Glutamatergic neuron (in vitro differentiated cells): ENCODE data around the gene CT47C1. TPM values are rescaled to one million over a fixed set of nuclear protein-coding genes. Genes with fewer than 3 reads are reported as not detected.

Experiments
- DNase-seq: peaks from one replicate; pipeline ENCODE4 v3.0.0; 2022
- H3K27ac Mint-ChIP-seq: one replicate; pipeline ENCODE4 v1.8.0; 2020; ENCODE audit warnings: mild to moderate bottlenecking, mixed read lengths, inconsistent platforms; ENCODE audit not compliant: unreplicated experiment
- H3K27me3 Mint-ChIP-seq: one replicate; pipeline ENCODE4 v1.8.0; 2020; ENCODE audit warnings: mild to moderate bottlenecking, moderate library complexity, mixed read lengths, inconsistent platforms; ENCODE audit not compliant: unreplicated experiment
- H3K36me3 Mint-ChIP-seq: one replicate; pipeline ENCODE4 v1.8.0; 2020; ENCODE audit warnings: mild to moderate bottlenecking, mixed read lengths, inconsistent platforms; ENCODE audit not compliant: unreplicated experiment
- H3K4me1 Mint-ChIP-seq: one replicate; pipeline ENCODE4 v1.8.0; 2020; ENCODE audit warnings: mild to moderate bottlenecking, low read depth, mixed read lengths, inconsistent platforms; ENCODE audit not compliant: unreplicated experiment
- H3K4me3 Mint-ChIP-seq: one replicate; pipeline ENCODE4 v1.8.0; 2020; ENCODE audit warnings: mild to moderate bottlenecking, mixed read lengths, inconsistent platforms; ENCODE audit not compliant: unreplicated experiment
- H3K9me3 Mint-ChIP-seq: one replicate; pipeline ENCODE4 v1.8.0; 2020; ENCODE audit warnings: mild to moderate bottlenecking, moderate library complexity, mixed read lengths, inconsistent platforms; ENCODE audit not compliant: unreplicated experiment
- CTCF ChIP-seq: fragments of 200-600 bp; sonication (generic); IDR thresholded peaks from one replicate; pipeline ENCODE4 v1.5.0; 2021; ENCODE audit not compliant: partially characterized antibody, unreplicated experiment
- total RNA-seq: library from RNA; stranded (reverse); fragmentation: NEBNext Ultra II Directional; extraction: Animal tissue kit (Norgen Biotek cat#: 25700); gene quantifications from one replicate; pipeline ENCODE4 v1.2.1, GENCODE V29; 2021; ENCODE audit not compliant: unreplicated experiment

CT47C1 gene
- total RNA-seq, 1 donor from 2014 or later, result not detected

GRCh38 chrX:119073911-119074310, 1.1 kb downstream of the CT47C1 start:
- H3K27me3 Mint-ChIP-seq, result no peaks in the 10 kb centered on the region
- H3K4me3 Mint-ChIP-seq, result no peak overlapping the region
- no peaks in the 10 kb centered on the region for H3K4me1 Mint-ChIP-seq
- no peaks in the 10 kb centered on the region for H3K9me3 Mint-ChIP-seq
- no peak for TF ChIP-seq CTCF
- no peaks in the 10 kb centered on the region for H3K36me3 Mint-ChIP-seq
- H3K27ac Mint-ChIP-seq, result no peak overlapping the region
- no peak for DNase-seq

GRCh38 chrX:119075270-119076025, 2.7 kb downstream of the CT47C1 start:
- Mint-ChIP-seq H3K4me1 (no peaks in the 10 kb centered on the region), H3K36me3 (no peaks in the 10 kb centered on the region), H3K27me3 (no peaks in the 10 kb centered on the region), H3K9me3 (no peaks in the 10 kb centered on the region), H3K4me3 (no peak overlapping the region), H3K27ac (no peak overlapping the region)
- no peak for DNase-seq
- no peak for TF ChIP-seq CTCF

- Mint-ChIP-seq H3K9me3 (no peaks in the 10 kb centered on the region), H3K4me3 (no peak overlapping the region), H3K27ac (no peak overlapping the region), H3K4me1 (no peaks in the 10 kb centered on the region), H3K36me3 (no peaks in the 10 kb centered on the region), H3K27me3 (no peaks in the 10 kb centered on the region)
- no peak for DNase-seq
- TF ChIP-seq CTCF, result no peak
Measured at GRCh38 chrX:119082278-119082677, 9.5 kb downstream of the CT47C1 start.

GRCh38 chrX:119084766-119085165, 12.0 kb downstream of the CT47C1 start:
- no peak for TF ChIP-seq CTCF
- Mint-ChIP-seq H3K36me3 (no peaks in the 10 kb centered on the region), H3K27ac (no peak overlapping the region), H3K4me3 (no peak overlapping the region), H3K4me1 (no peaks in the 10 kb centered on the region), H3K27me3 (no peaks in the 10 kb centered on the region), H3K9me3 (no peaks in the 10 kb centered on the region)
- no peak for DNase-seq

- Mint-ChIP-seq H3K27me3 (no peaks in the 10 kb centered on the region), H3K27ac (no peak overlapping the region), H3K9me3 (no peaks in the 10 kb centered on the region), H3K4me1 (no peaks in the 10 kb centered on the region), H3K36me3 (no peaks in the 10 kb centered on the region), H3K4me3 (no peak overlapping the region)
- no peak for DNase-seq
- TF ChIP-seq CTCF, result no peak
Measured at GRCh38 chrX:119087121-119087520, 14.3 kb downstream of the CT47C1 start.
